Uterus (tissue), 2 donors: Measurements from ENCODE around the gene NEMP1.
"Not testable (repeated sequence)": the region's sequence is repeated elsewhere in the genome, so short reads cannot be mapped to it uniquely, and the experiment has no call there.

Source experiments
- POLR2A ChIP-seq, 2 donors: fragments of 450-650 bp; IDR thresholded peaks; one replicate each; pipeline ENCODE4 v1.6.1; 2016; ENCODE audit warnings: antibody characterized with exemption in 2 of 2, mild to moderate bottlenecking in 1 of 2, moderate library complexity in 1 of 2
- TF ChIP-seq, protein P1 (sequence below), 4 experiments: fragments of 200-600 bp in 2 of 4; fragments of 450-650 bp in 2 of 4; sonication (generic) in 2 of 4; IDR thresholded peaks; one replicate each; pipeline ENCODE4 v1.5.1; 2016 to 2019; ENCODE audit warnings: antibody characterized with exemption in 4 of 4, mild to moderate bottlenecking in 2 of 4, moderate library complexity in 1 of 4

DNA sequence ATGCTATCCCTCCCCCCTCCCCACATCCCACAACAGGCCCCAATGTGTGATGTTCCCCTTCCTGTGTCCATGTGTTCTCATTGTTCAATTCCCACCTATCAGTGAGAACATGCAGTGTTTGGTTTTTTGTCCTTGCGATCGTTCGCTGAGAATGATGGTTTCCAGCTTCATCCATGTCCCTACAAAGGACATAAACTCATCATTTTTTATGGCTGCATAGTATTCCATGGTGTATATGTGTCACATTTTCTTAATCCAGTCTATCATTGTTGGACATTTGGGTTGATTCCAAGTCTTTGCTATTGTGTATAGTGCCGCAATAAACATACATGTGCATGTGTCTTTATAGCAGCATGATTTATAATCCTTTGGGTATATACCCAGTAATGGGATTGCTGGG lies 25.4 kb downstream of the NEMP1 start:
- TF ChIP-seq, protein P1, sequence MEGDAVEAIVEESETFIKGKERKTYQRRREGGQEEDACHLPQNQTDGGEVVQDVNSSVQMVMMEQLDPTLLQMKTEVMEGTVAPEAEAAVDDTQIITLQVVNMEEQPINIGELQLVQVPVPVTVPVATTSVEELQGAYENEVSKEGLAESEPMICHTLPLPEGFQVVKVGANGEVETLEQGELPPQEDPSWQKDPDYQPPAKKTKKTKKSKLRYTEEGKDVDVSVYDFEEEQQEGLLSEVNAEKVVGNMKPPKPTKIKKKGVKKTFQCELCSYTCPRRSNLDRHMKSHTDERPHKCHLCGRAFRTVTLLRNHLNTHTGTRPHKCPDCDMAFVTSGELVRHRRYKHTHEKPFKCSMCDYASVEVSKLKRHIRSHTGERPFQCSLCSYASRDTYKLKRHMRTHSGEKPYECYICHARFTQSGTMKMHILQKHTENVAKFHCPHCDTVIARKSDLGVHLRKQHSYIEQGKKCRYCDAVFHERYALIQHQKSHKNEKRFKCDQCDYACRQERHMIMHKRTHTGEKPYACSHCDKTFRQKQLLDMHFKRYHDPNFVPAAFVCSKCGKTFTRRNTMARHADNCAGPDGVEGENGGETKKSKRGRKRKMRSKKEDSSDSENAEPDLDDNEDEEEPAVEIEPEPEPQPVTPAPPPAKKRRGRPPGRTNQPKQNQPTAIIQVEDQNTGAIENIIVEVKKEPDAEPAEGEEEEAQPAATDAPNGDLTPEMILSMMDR (IDR thresholded peaks at IDR 0.05), result not testable (repeated sequence)
- not testable (repeated sequence) for TF ChIP-seq POLR2A (IDR thresholded peaks at IDR 0.05)
